Adrenal gland (tissue), 5 donors: ENCODE data around the gene HACD1.

Source experiments
- CTCF ChIP-seq, 6 experiments: fragments of 450-650 bp in 4 of 6; fragments of 200-600 bp in 2 of 6; sonication (generic) in 1 of 6; IDR thresholded peaks; 1 replicate in 5 of 6; 2 replicates in 1 of 6; pipeline versions ENCODE4 v1.5.1 to v1.8.0; 2016 to 2021; ENCODE audit warnings: antibody characterized with exemption in 6 of 6, mild to moderate bottlenecking in 2 of 6, moderate library complexity in 1 of 6
- POLR2A ChIP-seq, 2 donors: fragments of 450-650 bp; IDR thresholded peaks; one replicate each; pipeline ENCODE4 v1.6.1; 2017; ENCODE audit warnings: antibody characterized with exemption in 2 of 2, mild to moderate bottlenecking in 2 of 2, moderate library complexity in 1 of 2
- donor health status: DM: no; HTN: no; CAD: no.

- TF ChIP-seq CTCF (IDR thresholded peaks at IDR 0.05) (no peak), POLR2A (IDR thresholded peaks at IDR 0.05) (no peak)
Measured at GRCh38 chr10:17643339-17643754, 26.2 kb upstream of the HACD1 start.
